Measurements from ENCODE around the gene WDFY3.

The WDFY3 gene

DNA sequence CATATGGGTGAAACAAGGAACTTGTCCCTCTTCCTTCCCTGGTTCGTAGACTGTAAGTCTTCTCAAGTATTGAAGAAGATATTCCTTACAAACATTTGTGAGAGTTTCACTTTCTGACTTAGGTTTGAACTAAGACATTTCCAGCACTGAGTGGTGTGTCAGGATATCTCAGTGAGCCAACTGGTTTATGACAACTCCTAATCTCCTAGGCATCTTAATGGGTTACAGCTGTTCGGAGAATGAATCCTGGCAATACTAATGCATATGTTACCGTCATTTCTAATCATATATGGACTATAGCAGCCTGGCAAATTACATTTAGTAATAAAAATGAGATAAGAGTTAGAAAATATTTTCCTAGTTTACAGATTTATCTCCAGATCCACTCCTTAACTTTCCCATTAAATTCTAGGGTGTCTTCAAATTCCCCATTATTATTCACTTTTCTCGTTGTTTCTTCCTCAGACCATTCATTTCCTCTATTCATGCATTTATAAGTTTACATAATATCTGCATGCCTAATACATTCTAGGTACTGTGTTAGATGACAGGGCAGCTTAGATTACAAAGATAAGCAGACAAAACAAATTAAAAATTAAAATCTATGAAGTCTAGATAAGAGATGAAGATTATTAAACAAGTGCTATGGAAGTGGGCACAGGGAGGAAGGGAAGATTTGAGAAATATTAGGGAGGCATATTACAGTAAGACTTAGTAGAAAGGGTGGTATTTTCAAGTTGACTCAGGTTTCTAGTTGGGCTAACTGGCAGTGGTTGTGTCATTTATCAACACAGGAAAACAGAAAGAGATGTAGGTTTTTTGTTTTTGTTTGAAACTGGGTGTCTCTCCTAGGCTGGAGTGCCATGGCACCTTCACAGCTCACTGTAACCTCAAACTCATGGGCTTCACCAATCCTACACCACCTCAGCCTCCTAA is 173.9 kb downstream of the WDFY3 start:
- no peak for TF ChIP-seq CTCF (conservative IDR thresholded peaks at IDR 0.05; ENCODE audit: low read depth, low read length)
- H3K79me2 ChIP-seq (ENCODE audit: insufficient read depth, low read depth): no peaks in the 10 kb centered on the region
- H4K20me1 ChIP-seq (ENCODE audit: insufficient read depth): no peaks in the 10 kb centered on the region
- H3K4me1 ChIP-seq (ENCODE audit: low read depth, poor library complexity, severe bottlenecking): no peaks in the 10 kb centered on the region
- H3K36me3 ChIP-seq (ENCODE audit: insufficient read depth): no peaks in the 10 kb centered on the region
- H3K4me3 ChIP-seq (IDR thresholded peaks at IDR 0.05; ENCODE audit: insufficient read depth, low read depth, low read length): no peak overlapping the region
- no peaks in the 10 kb centered on the region for H3K27me3 ChIP-seq (ENCODE audit: insufficient read depth, low read depth)
- H2AFZ ChIP-seq (ENCODE audit: low read depth): no peak overlapping the region
- H3K4me2 ChIP-seq: no peak overlapping the region
- H3K27ac ChIP-seq: no peak overlapping the region
- H3K9ac ChIP-seq: no peak overlapping the region

- no peaks in the 10 kb centered on the region for H3K4me1 ChIP-seq (ENCODE audit: low read depth, poor library complexity, severe bottlenecking)
- no peak overlapping the region for H3K4me3 ChIP-seq (IDR thresholded peaks at IDR 0.05; ENCODE audit: insufficient read depth, low read depth, low read length)
- H3K4me2 ChIP-seq: no peak overlapping the region
- H3K9ac ChIP-seq: no peak overlapping the region
- no peaks in the 10 kb centered on the region for H3K79me2 ChIP-seq (ENCODE audit: insufficient read depth, low read depth)
- H2AFZ ChIP-seq (ENCODE audit: low read depth): no peak overlapping the region
- H3K27ac ChIP-seq: no peak overlapping the region
- no peaks in the 10 kb centered on the region for H3K36me3 ChIP-seq (ENCODE audit: insufficient read depth)
- no peaks in the 10 kb centered on the region for H3K27me3 ChIP-seq (ENCODE audit: insufficient read depth, low read depth)
- no peaks in the 10 kb centered on the region for H4K20me1 ChIP-seq (ENCODE audit: insufficient read depth)
- no peak for TF ChIP-seq CTCF (conservative IDR thresholded peaks at IDR 0.05; ENCODE audit: low read depth, low read length)
These were observed 175.5 kb downstream of the WDFY3 start for GRCh38 chr4:84790769-84791565.

GRCh38 chr4:84786478-84786877 is 180.0 kb downstream of the WDFY3 start:
- H4K20me1 ChIP-seq (ENCODE audit: insufficient read depth): no peaks in the 10 kb centered on the region
- no peaks in the 10 kb centered on the region for H3K4me1 ChIP-seq (ENCODE audit: low read depth, poor library complexity, severe bottlenecking)
- H3K9ac ChIP-seq: no peak overlapping the region
- no peak overlapping the region for H2AFZ ChIP-seq (ENCODE audit: low read depth)
- no peak for TF ChIP-seq CTCF (conservative IDR thresholded peaks at IDR 0.05; ENCODE audit: low read depth, low read length)
- no peaks in the 10 kb centered on the region for H3K79me2 ChIP-seq (ENCODE audit: insufficient read depth, low read depth)
- no peak overlapping the region for H3K4me3 ChIP-seq (IDR thresholded peaks at IDR 0.05; ENCODE audit: insufficient read depth, low read depth, low read length)
- no peaks in the 10 kb centered on the region for H3K27me3 ChIP-seq (ENCODE audit: insufficient read depth, low read depth)
- no peak overlapping the region for H3K4me2 ChIP-seq
- H3K27ac ChIP-seq: no peak overlapping the region
- H3K36me3 ChIP-seq (ENCODE audit: insufficient read depth): no peaks in the 10 kb centered on the region

- Histone ChIP-seq H4K20me1 (ENCODE audit: insufficient read depth) (no peaks in the 10 kb centered on the region), H3K4me2 (no peak overlapping the region), H3K9ac (no peak overlapping the region), H2AFZ (ENCODE audit: low read depth) (no peak overlapping the region), H3K4me3 (IDR thresholded peaks at IDR 0.05; ENCODE audit: insufficient read depth, low read depth, low read length) (no peak overlapping the region), H3K27me3 (ENCODE audit: insufficient read depth, low read depth) (no peaks in the 10 kb centered on the region), H3K27ac (no peak overlapping the region), H3K4me1 (ENCODE audit: low read depth, poor library complexity, severe bottlenecking) (no peaks in the 10 kb centered on the region), H3K79me2 (ENCODE audit: insufficient read depth, low read depth) (no peaks in the 10 kb centered on the region), H3K36me3 (ENCODE audit: insufficient read depth) (no peaks in the 10 kb centered on the region)
- TF ChIP-seq CTCF (conservative IDR thresholded peaks at IDR 0.05; ENCODE audit: low read depth, low read length): no peak
These were observed 184.0 kb downstream of the WDFY3 start for GRCh38 chr4:84782517-84782916.

All from KMS-11 (cell line).